ENCODE data around the gene PCOLCE2. TPM values are rescaled to one million over a fixed set of nuclear protein-coding genes. Genes with fewer than 3 reads are reported as not detected.

Gene PCOLCE2
- total and polyA plus RNA-seq, 2 of the 8 experiments (the other 6 are each of a cell fraction or from before 2014, with no cell fraction given), result 11.1 to 12.6 TPM

DNA sequence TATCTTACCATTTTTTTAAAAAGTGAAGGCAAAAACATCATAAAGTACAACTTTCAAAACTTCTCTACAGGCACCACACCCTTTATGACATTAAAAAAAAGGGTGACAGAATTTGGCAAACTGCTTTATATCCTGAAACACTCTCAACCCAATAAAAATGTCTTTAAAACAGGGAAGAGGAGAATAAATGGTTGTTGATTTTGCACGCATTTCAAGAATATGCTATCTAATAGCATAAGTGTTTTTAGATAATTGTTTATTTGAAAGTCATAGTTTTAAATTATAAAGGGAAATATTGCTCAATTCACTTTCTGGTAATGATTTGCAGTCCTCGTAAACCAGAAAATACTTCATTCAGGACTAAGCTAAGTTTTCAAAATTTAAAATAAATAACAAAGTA lies 1.7 kb upstream of the PCOLCE2 start:
- H3K4me2 ChIP-seq (ENCODE audit: insufficient read depth in 1 of 2, low read depth in 2 of 2, low read length in 2 of 2), result no peak overlapping the region
- no peak overlapping the region for H2BK15ac ChIP-seq (ENCODE audit: low read length)
- no peaks in the 10 kb centered on the region; a peak in 1 of 8 replicates for H3K36me3 ChIP-seq (ENCODE audit: control insufficient read depth in 2 of 4, insufficient read depth in 4 of 4, low read length in 3 of 4)
- H3K27ac ChIP-seq (ENCODE audit: low read depth, low read length), result no peak overlapping the region
- H2BK20ac ChIP-seq (ENCODE audit: low read length), result no peak overlapping the region
- no peak overlapping the region for H3K56ac ChIP-seq (replicated peaks; ENCODE audit: insufficient read length, low read depth, low read length)
- H4K5ac ChIP-seq (ENCODE audit: insufficient read length, low read depth, low read length), result no peak overlapping the region
- H2BK120ac ChIP-seq (replicated peaks; ENCODE audit: low read depth, low read length), result no peak overlapping the region
- no peak overlapping the region for H4K8ac ChIP-seq (ENCODE audit: extremely low read depth, insufficient read depth, low read length)
- no peak overlapping the region for H3K14ac ChIP-seq (ENCODE audit: insufficient read length)
- 84% methylated on average over 2 of the region's 2 CpGs; no CpG with 5 or more reads in 1 of the 2 experiments for WGBS, 2 experiments (ENCODE audit: extremely low coverage in 1 of 2, insufficient coverage in 1 of 2, insufficient read length in 1 of 2, insufficient replicate concordance in 2 of 2, low coverage in 1 of 2, low lambda C conversion rate in 2 of 2, missing lambda C conversion rate in 1 of 2)
- no peak overlapping the region for H2AFZ ChIP-seq (ENCODE audit: low read length)
- H2BK5ac ChIP-seq (ENCODE audit: low read depth, low read length), result no peak overlapping the region
- DNase-seq (ENCODE audit: low read depth in 1 of 2, low spot score in 2 of 2), result no peak
- no peak overlapping the region for H3K4ac ChIP-seq (replicated peaks; ENCODE audit: insufficient read length, low read depth, low read length)
- H2AK5ac ChIP-seq (ENCODE audit: low read depth, low read length), result no peak overlapping the region
- H3K18ac ChIP-seq (ENCODE audit: extremely low read depth, low read length), result no peak overlapping the region
- H3K23me2 ChIP-seq (ENCODE audit: low read depth, low read length), result peaks cover 12% of the 10 kb centered on the region; the same call in 1 of the 2 replicates
- no peak overlapping the region for H4K91ac ChIP-seq (replicated peaks; ENCODE audit: insufficient read length, low read length)
- H3K4me1 ChIP-seq (replicated peaks in 1 of 4; ENCODE audit: control insufficient read depth in 3 of 4, insufficient read depth in 4 of 4, low read length in 3 of 4), result peaks cover 0 to 4% (median 2%) of the 10 kb centered on the region in 4 experiments; a peak in 3 of 7 replicates
- no peak overlapping the region for H2BK12ac ChIP-seq (ENCODE audit: low read depth, low read length)
- peaks cover 0 to 8% (median 5%) of the 10 kb centered on the region in 4 experiments; a peak in 5 of 7 replicates for H3K27me3 ChIP-seq (replicated peaks in 1 of 4; ENCODE audit: control insufficient read depth in 3 of 4, extremely low read depth in 1 of 4, insufficient read depth in 3 of 4, low read length in 3 of 4)
- no peak overlapping the region for H3K4me3 ChIP-seq (ENCODE audit: extremely low read depth in 1 of 4, insufficient read depth in 2 of 4, low read depth in 3 of 4, low read length in 4 of 4)
- ChIA-PET CTCF (ENCODE audit: partially characterized antibody) (interaction anchor here (1.1 to 1.9 kb wide), 5 partner anchors 21 to 66 kb away, joined by 3 to 5 read pairs (median 4); no protein-coding TSS in a partner anchor), POLR2A (ENCODE audit: partially characterized antibody) (no interaction called here)
- H3K79me2 ChIP-seq (ENCODE audit: control insufficient read depth in 1 of 2, insufficient read depth in 2 of 2, low read length in 2 of 2), result no peaks in the 10 kb centered on the region
- H3K9ac ChIP-seq (replicated peaks in 1 of 4; ENCODE audit: extremely low read depth in 1 of 4, low read depth in 3 of 4, low read length in 3 of 4), result no peak overlapping the region
- no peaks in the 10 kb centered on the region for H3K9me3 ChIP-seq (ENCODE audit: insufficient read depth in 2 of 2, low read depth in 1 of 2, low read length in 1 of 2)
- H3K79me1 ChIP-seq (ENCODE audit: low read depth, low read length), result no peaks in the 10 kb centered on the region
- H3K23ac ChIP-seq (ENCODE audit: insufficient read length), result no peak overlapping the region
- no peaks in the 10 kb centered on the region for H4K20me1 ChIP-seq (replicated peaks in 1 of 2; ENCODE audit: control insufficient read depth in 1 of 2, insufficient read depth in 2 of 2, low read length in 2 of 2)
- no peak for FAIRE-seq
- TF ChIP-seq CBX5 (IDR thresholded peaks at IDR 0.05; ENCODE audit: low read depth, low read length), result no peak
- no peak for TF ChIP-seq YY1 (IDR thresholded peaks at IDR 0.05; ENCODE audit: low read depth, low read length)
- no peak for TF ChIP-seq SIX5 (IDR thresholded peaks at IDR 0.05; ENCODE audit: low read depth, low read length)
- no peak for TF ChIP-seq RAD21 (IDR thresholded peaks at IDR 0.05 in 1 of 2, conservative IDR thresholded peaks at IDR 0.05 in 1 of 2; ENCODE audit: low read depth in 2 of 2, low read length in 2 of 2)
- TF ChIP-seq HDAC6 (IDR thresholded peaks at IDR 0.05; ENCODE audit: low read depth, low read length), result no peak
- TF ChIP-seq KDM1A (IDR thresholded peaks at IDR 0.05; ENCODE audit: borderline replicate concordance, low read length), result no peak
- TF ChIP-seq, protein P1, sequence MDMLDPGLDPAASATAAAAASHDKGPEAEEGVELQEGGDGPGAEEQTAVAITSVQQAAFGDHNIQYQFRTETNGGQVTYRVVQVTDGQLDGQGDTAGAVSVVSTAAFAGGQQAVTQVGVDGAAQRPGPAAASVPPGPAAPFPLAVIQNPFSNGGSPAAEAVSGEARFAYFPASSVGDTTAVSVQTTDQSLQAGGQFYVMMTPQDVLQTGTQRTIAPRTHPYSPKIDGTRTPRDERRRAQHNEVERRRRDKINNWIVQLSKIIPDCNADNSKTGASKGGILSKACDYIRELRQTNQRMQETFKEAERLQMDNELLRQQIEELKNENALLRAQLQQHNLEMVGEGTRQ (IDR thresholded peaks at IDR 0.05; ENCODE audit: low read length), result no peak
- no peak for TF ChIP-seq GTF2F1 (IDR thresholded peaks at IDR 0.05; ENCODE audit: borderline replicate concordance, low read depth, low read length)
- no peak for TF ChIP-seq TAF7 (optimal IDR thresholded peaks at IDR 0.05; ENCODE audit: borderline replicate concordance, low read depth, low read length)
- TF ChIP-seq CEBPB (IDR thresholded peaks at IDR 0.05; ENCODE audit: low read depth, low read length), result no peak
- TF ChIP-seq TBP (IDR thresholded peaks at IDR 0.05; ENCODE audit: low read depth, low read length), result no peak
- no peak for TF ChIP-seq RFX5 (IDR thresholded peaks at IDR 0.05; ENCODE audit: borderline replicate concordance, low read depth, low read length)
- TF ChIP-seq CHD1 (IDR thresholded peaks at IDR 0.05; ENCODE audit: low read depth, low read length), result no peak
- TF ChIP-seq POLR2AphosphoS5 (IDR thresholded peaks at IDR 0.05; ENCODE audit: low read depth, low read length), result no peak

Data from H1 (cell line).